OCI-LY3 (cell line): ENCODE data around the gene JOSD2.

Source experiments
- H2AFZ ChIP-seq: fragments of 200-600, 300-600 bp; shearing (Covaris generic); 2 replicates; pipeline ENCODE4 v1.6.0; 2014; ENCODE audit warnings: antibody characterized with exemption, low read depth, low read length
- H3K27ac ChIP-seq: fragments of 200-600, 300-600 bp; sonication (generic); 2 replicates; pipeline ENCODE4 v1.5.1; 2014; ENCODE audit warnings: mild to moderate bottlenecking, low read length, moderate library complexity, mixed read lengths
- H3K27me3 ChIP-seq: fragments of 200-600, 300-600 bp; sonication (generic); 2 replicates; pipeline ENCODE4 v1.6.1; 2014; ENCODE audit warnings: low read depth, low read length, mixed read lengths
- H3K36me3 ChIP-seq: fragments of 200-600, 300-600 bp; sonication (generic); replicated peaks from 2 replicates; pipeline ENCODE3; 2014; ENCODE audit warnings: low read depth, low read length, mixed read lengths
- H3K4me1 ChIP-seq: fragments of 300-600, 200-600 bp; sonication (generic); 2 replicates; pipeline ENCODE4 v1.6.1; 2014; ENCODE audit warnings: low read length, mixed read lengths
- H3K4me2 ChIP-seq: fragments of 200-600, 300-600 bp; sonication (generic); 2 replicates; pipeline ENCODE4 v1.6.1; 2014; ENCODE audit warnings: low read length, mixed read lengths
- H3K4me3 ChIP-seq: fragments of 300-600, 200-600 bp; sonication (generic); 2 replicates; pipeline ENCODE4 v1.5.1; 2014; ENCODE audit warnings: antibody characterized with exemption, mild to moderate bottlenecking, low read length, moderate library complexity
- H3K79me2 ChIP-seq: fragments of 300-600, 200-600 bp; shearing (Covaris generic); 2 replicates; pipeline ENCODE4 v1.6.1; 2014; ENCODE audit warnings: mild to moderate bottlenecking, low read length, mixed read lengths
- H3K9ac ChIP-seq: fragments of 300-600, 200-600 bp; shearing (Covaris generic); 2 replicates; pipeline ENCODE4 v1.6.0; 2014; ENCODE audit warnings: mild to moderate bottlenecking, low read length, moderate library complexity
- H3K9me3 ChIP-seq: fragments of 200-600, 300-600 bp; shearing (Covaris generic); 2 replicates; pipeline ENCODE4 v1.6.1; 2014; ENCODE audit warnings: low read length, mixed read lengths; ENCODE audit not compliant: insufficient read depth
- H4K20me1 ChIP-seq: fragments of 200-600, 300-600 bp; sonication (generic); 2 replicates; pipeline ENCODE4 v1.6.1; 2016; ENCODE audit warnings: low read length, mixed read lengths; ENCODE audit not compliant: insufficient read depth
- CTCF ChIP-seq: fragments of 200-600, 300-600 bp; sonication (generic); IDR thresholded peaks from 2 replicates; pipeline ENCODE4 v1.5.1; 2014; ENCODE audit warnings: antibody characterized with exemption, low read length, low read depth
- EZH2phosphoT487 ChIP-seq: fragments of 200-600 bp; shearing (Covaris generic); IDR thresholded peaks from 2 replicates; pipeline ENCODE4 v1.6.1; 2018; ENCODE audit warnings: antibody characterized with exemption, mixed run types, low read depth

Gene JOSD2

GRCh38 chr19:50461066-50461875, 49.7 kb downstream of the JOSD2 start:
- H3K27ac ChIP-seq: peak overlapping the region; percentile 88
- peak overlapping the region; percentile 7; the same call in 1 of the 2 replicates for H3K4me3 ChIP-seq
- peak overlapping the region; percentile 37; the same call in 1 of the 2 replicates for H2AFZ ChIP-seq
- H3K27me3 ChIP-seq: no peaks in the 10 kb centered on the region
- no peaks in the 10 kb centered on the region for H3K9me3 ChIP-seq
- TF ChIP-seq EZH2phosphoT487: no peak
- TF ChIP-seq CTCF: peak; percentile 94
- H3K36me3 ChIP-seq: no peaks in the 10 kb centered on the region
- peak overlapping the region; percentile 72 for H3K9ac ChIP-seq
- no peaks in the 10 kb centered on the region for H4K20me1 ChIP-seq
- H3K79me2 ChIP-seq: no peaks in the 10 kb centered on the region
- H3K4me1 ChIP-seq: peaks cover 25% of the 10 kb centered on the region
- H3K4me2 ChIP-seq: peak overlapping the region; percentile 69

- Histone ChIP-seq H3K9me3 (no peaks in the 10 kb centered on the region), H3K79me2 (no peaks in the 10 kb centered on the region), H3K4me1 (peaks cover 25% of the 10 kb centered on the region), H4K20me1 (no peaks in the 10 kb centered on the region), H3K9ac (peak overlapping the region; percentile 72), H3K27ac (peak overlapping the region; percentile 88), H3K27me3 (no peaks in the 10 kb centered on the region), H3K4me2 (peak overlapping the region; percentile 69), H2AFZ (no peak overlapping the region), H3K4me3 (peak overlapping the region; percentile 54), H3K36me3 (no peaks in the 10 kb centered on the region)
- TF ChIP-seq CTCF (peak; percentile 67), EZH2phosphoT487 (no peak)
These were observed 50.7 kb downstream of the JOSD2 start for GRCh38 chr19:50460161-50460765.

- Histone ChIP-seq H3K9ac (peak overlapping the region; percentile 72), H3K4me3 (peak overlapping the region; percentile 54), H3K27ac (peak overlapping the region; percentile 88), H3K4me2 (peak overlapping the region; percentile 69), H3K79me2 (no peaks in the 10 kb centered on the region), H2AFZ (no peak overlapping the region), H3K36me3 (no peaks in the 10 kb centered on the region), H4K20me1 (no peaks in the 10 kb centered on the region), H3K9me3 (no peaks in the 10 kb centered on the region), H3K4me1 (peaks cover 25% of the 10 kb centered on the region), H3K27me3 (no peaks in the 10 kb centered on the region)
- TF ChIP-seq CTCF (no peak), EZH2phosphoT487 (no peak)
These were observed 51.4 kb downstream of the JOSD2 start for GRCh38 chr19:50459638-50460037.

GRCh38 chr19:50459067-50459456, 51.9 kb downstream of the JOSD2 start:
- no peaks in the 10 kb centered on the region for H3K36me3 ChIP-seq
- TF ChIP-seq EZH2phosphoT487 (no peak), CTCF (no peak)
- H3K27ac ChIP-seq: peak overlapping the region; percentile 88
- H4K20me1 ChIP-seq: no peaks in the 10 kb centered on the region
- no peaks in the 10 kb centered on the region for H3K9me3 ChIP-seq
- peak overlapping the region; percentile 72; the same call in 1 of the 2 replicates for H3K9ac ChIP-seq
- H3K27me3 ChIP-seq: no peaks in the 10 kb centered on the region
- H3K4me3 ChIP-seq: no peak overlapping the region
- no peaks in the 10 kb centered on the region for H3K79me2 ChIP-seq
- H3K4me1 ChIP-seq: peaks cover 25% of the 10 kb centered on the region
- no peak overlapping the region for H2AFZ ChIP-seq
- no peak overlapping the region; the same call in 1 of the 2 replicates for H3K4me2 ChIP-seq
